Gastrocnemius medialis (tissue), 4 donors: ENCODE results near the gene CLASP1. TPM values are rescaled to one million over a fixed set of nuclear protein-coding genes. Genes with fewer than 3 reads are reported as not detected.

Experiments used
- ATAC-seq, 2 donors: fragments of 150-250 bp; one replicate each; pipeline ENCODE4 v1.9.1; 2016
- DNase-seq, 2 donors: peaks; one replicate each; pipeline ENCODE4 v3.0.0-alpha.2; 2019
- H3K27ac ChIP-seq, 4 donors: fragments of 200-600 bp; sonication (generic); 1 replicate in 1 of 4; 2 replicates in 3 of 4; pipeline ENCODE4 v1.5.1; 2016 to 2018; ENCODE audit warnings: mild to moderate bottlenecking in 2 of 4, moderate library complexity in 1 of 4
- H3K27me3 ChIP-seq, 3 donors: fragments of 200-600 bp; sonication (generic) in 2 of 3; 1 replicate in 1 of 3; 2 replicates in 2 of 3; pipeline versions ENCODE4 v1.5.1 to v1.6.0; 2016 to 2019; ENCODE audit warnings: mild to moderate bottlenecking in 1 of 3, moderate library complexity in 1 of 3
- H3K36me3 ChIP-seq, 2 donors: fragments of 200-600 bp; sonication (generic) in 1 of 2; one replicate each; pipeline ENCODE4 v1.5.1; 2017 to 2018
- H3K4me1 ChIP-seq, 2 donors: fragments of 200-600 bp; sonication (generic) in 1 of 2; one replicate each; pipeline ENCODE4 v1.5.1; 2016 to 2017; ENCODE audit warnings: mild to moderate bottlenecking in 2 of 2
- H3K4me3 ChIP-seq, 4 donors: fragments of 200-600 bp; sonication (generic) in 3 of 4; 1 replicate in 1 of 4; 2 replicates in 3 of 4; pipeline ENCODE4 v1.5.1; 2016 to 2019; ENCODE audit warnings: mild to moderate bottlenecking in 2 of 4
- H3K9me3 ChIP-seq, 3 donors: fragments of 200-600 bp; sonication (generic) in 2 of 3; 1 replicate in 1 of 3; 2 replicates in 2 of 3; pipeline ENCODE4 v1.5.1; 2016 to 2019
- CTCF ChIP-seq, 5 experiments: fragments of 450-650 bp in 3 of 5; fragments of 200-600 bp in 2 of 5; sonication (generic) in 2 of 5; IDR thresholded peaks in 4 of 5; conservative IDR thresholded peaks in 1 of 5; 1 replicate in 4 of 5; 2 replicates in 1 of 5; pipeline ENCODE4 v1.5.1; 2016 to 2019; ENCODE audit warnings: antibody characterized with exemption in 5 of 5, mild to moderate bottlenecking in 3 of 5, moderate library complexity in 3 of 5
- POLR2A ChIP-seq, 2 donors: fragments of 450-650 bp; IDR thresholded peaks; one replicate each; pipeline ENCODE4 v1.6.1; 2017; ENCODE audit warnings: antibody characterized with exemption in 2 of 2, mild to moderate bottlenecking in 2 of 2, moderate library complexity in 2 of 2
- in situ Hi-C, 4 donors: fragments of 200-750 bp; cut with MboI; loops; one replicate each; pipeline versions ENCODE4 v1.15.0 to v1.8.0; 2017; ENCODE audit warnings: low sequenced_read_pairs in 4 of 4
- intact Hi-C: fragments of 100-400 bp; cut with DNase I; formaldehyde crosslinking; loops from one replicate; pipeline ENCODE4 v1.15.1; 2023; ENCODE audit warnings: low total_unique reads
- total RNA-seq, 4 donors: library from RNA; depleted of rRNA; stranded (reverse); fragments of >200 nt; gene quantifications; one replicate each; pipeline versions ENCODE4 v1.1.0 to v1.2.3, GENCODE V29; 2016

Gene CLASP1
- total RNA-seq, 4 donors from 2014 or later: 50.1 to 73.9 (median 61.4) TPM

- ATAC-seq (peak; percentile 68 to 69), DNase-seq (peak in 1 of 2 donors; percentile 49)
- in situ Hi-C loops: loop anchor here in 1 of 4 donors (25.0 kb wide), 1 partner anchor 89 kb away; the partner anchor contains the start of gene RNU4ATAC
- Histone ChIP-seq H3K9me3 (no peaks in the 10 kb centered on the region), H3K27ac (peak overlapping the region; percentile 82 to 100 (median 94)), H3K27me3 (no peaks in the 10 kb centered on the region), H3K4me3 (no peak overlapping the region), H3K36me3 (no peaks in the 10 kb centered on the region), H3K4me1 (peaks cover 53 to 56% of the 10 kb centered on the region in 2 donors)
- intact Hi-C loops: no loop called here
- TF ChIP-seq POLR2A (IDR thresholded peaks at IDR 0.05) (no peak), CTCF (IDR thresholded peaks at IDR 0.05 in 4 of 5, conservative IDR thresholded peaks at IDR 0.05 in 1 of 5) (no peak)
Measured at GRCh38 chr2:121625953-121626352, 23.3 kb downstream of the CLASP1 start.

- H3K4me1 ChIP-seq: peaks cover 50 to 65% of the 10 kb centered on the region in 2 donors
- H3K4me3 ChIP-seq: no peak overlapping the region
- H3K9me3 ChIP-seq: no peaks in the 10 kb centered on the region
- no peaks in the 10 kb centered on the region for H3K36me3 ChIP-seq
- TF ChIP-seq CTCF (IDR thresholded peaks at IDR 0.05 in 4 of 5, conservative IDR thresholded peaks at IDR 0.05 in 1 of 5) (no peak), POLR2A (IDR thresholded peaks at IDR 0.05) (no peak)
- in situ Hi-C loops: no loop called here
- intact Hi-C loops: no loop called here
- H3K27me3 ChIP-seq: no peaks in the 10 kb centered on the region
- peak overlapping the region; percentile 48 to 82 (median 61) for H3K27ac ChIP-seq
- DNase-seq (no peak), ATAC-seq (peak in 1 of 2 donors; percentile 19)
Measured at GRCh38 chr2:121617042-121617599, 32.1 kb downstream of the CLASP1 start.

GRCh38 chr2:121613774-121614173 lies 35.5 kb downstream of the CLASP1 start:
- Histone ChIP-seq H3K4me1 (peaks cover 56 to 59% of the 10 kb centered on the region in 2 donors), H3K4me3 (no peak overlapping the region), H3K36me3 (no peaks in the 10 kb centered on the region), H3K27ac (peak overlapping the region; percentile 68 to 82 (median 74)), H3K9me3 (no peaks in the 10 kb centered on the region), H3K27me3 (no peaks in the 10 kb centered on the region)
- in situ Hi-C loops (no loop called here), intact Hi-C loops (no loop called here)
- TF ChIP-seq POLR2A (IDR thresholded peaks at IDR 0.05) (no peak), CTCF (IDR thresholded peaks at IDR 0.05 in 4 of 5, conservative IDR thresholded peaks at IDR 0.05 in 1 of 5) (no peak)
- ATAC-seq: peak; percentile 93 to 97
- DNase-seq: peak; percentile 33 to 70

GRCh38 chr2:121613152-121613551 lies 36.1 kb downstream of the CLASP1 start:
- DNase-seq (no peak), ATAC-seq (peak in 1 of 2 donors; percentile 28)
- TF ChIP-seq POLR2A (IDR thresholded peaks at IDR 0.05): no peak
- no peak for TF ChIP-seq CTCF (IDR thresholded peaks at IDR 0.05 in 4 of 5, conservative IDR thresholded peaks at IDR 0.05 in 1 of 5)
- H3K4me1 ChIP-seq: peaks cover 57 to 59% of the 10 kb centered on the region in 2 donors
- in situ Hi-C loops (no loop called here), intact Hi-C loops (no loop called here)
- H3K27me3 ChIP-seq: no peaks in the 10 kb centered on the region
- no peak overlapping the region for H3K4me3 ChIP-seq
- peak overlapping the region; percentile 68 to 82 (median 74) for H3K27ac ChIP-seq
- no peaks in the 10 kb centered on the region for H3K9me3 ChIP-seq
- no peaks in the 10 kb centered on the region for H3K36me3 ChIP-seq
